Cardiac fibroblast (primary cell): ENCODE data around the gene PARN.
"Not testable (repeated sequence)": the region's sequence is repeated elsewhere in the genome, so short reads cannot be mapped to it uniquely, and the experiment has no call there.

Experiments
- DNase-seq, 2 donors: peaks; one replicate each; pipeline versions ENCODE4 v3.0.0 to v3.0.0-alpha.2; 2010; ENCODE audit warnings: low read depth in 2 of 2
- H3K4me3 ChIP-seq, 2 donors: replicated peaks in 1 of 2; 1 replicate in 1 of 2; 2 replicates in 1 of 2; pipeline ENCODE4 v1.5.1; 2011; ENCODE audit warnings: low read depth in 2 of 2, low read length in 2 of 2, mild to moderate bottlenecking in 2 of 2, moderate library complexity in 1 of 2
- CTCF ChIP-seq: IDR thresholded peaks from one replicate; pipeline ENCODE4 v1.5.1; 2011; ENCODE audit warnings: low read depth, mild to moderate bottlenecking, low read length, inconsistent platforms

Gene PARN

GRCh38 chr16:14600164-14600563, 29.9 kb downstream of the PARN start:
- peak; percentile 48 for TF ChIP-seq CTCF
- DNase-seq, result peak; percentile 61 to 63
- H3K4me3 ChIP-seq, result no peak overlapping the region

GRCh38 chr16:14586637-14587305, 43.3 kb downstream of the PARN start:
- no peak overlapping the region for H3K4me3 ChIP-seq
- TF ChIP-seq CTCF, result no peak
- no peak for DNase-seq

GRCh38 chr16:14585287-14585686, 44.8 kb downstream of the PARN start:
- H3K4me3 ChIP-seq, result no peak overlapping the region
- DNase-seq, result no peak
- no peak for TF ChIP-seq CTCF

- not testable (repeated sequence) for DNase-seq, H3K4me3 ChIP-seq
Measured at GRCh38 chr16:14580926-14581325, 49.1 kb downstream of the PARN start.

- peak in 1 of 2 donors; percentile 63 for DNase-seq
- TF ChIP-seq CTCF, result no peak
- no peak overlapping the region for H3K4me3 ChIP-seq
Measured at GRCh38 chr16:14579266-14579665, 50.8 kb downstream of the PARN start.

GRCh38 chr16:14576532-14576931, 53.5 kb downstream of the PARN start:
- H3K4me3 ChIP-seq, result no peak overlapping the region
- DNase-seq, result no peak
- no peak for TF ChIP-seq CTCF

GRCh38 chr16:14576069-14576468, 54.0 kb downstream of the PARN start:
- TF ChIP-seq CTCF, result no peak
- H3K4me3 ChIP-seq, result no peak overlapping the region
- no peak for DNase-seq

GRCh38 chr16:14574698-14575415, 55.2 kb downstream of the PARN start:
- not testable (repeated sequence) for H3K4me3 ChIP-seq, DNase-seq
